Activated naive CD4-positive, alpha-beta T cell (primary cell): Measurements from ENCODE around the gene STMN3.
A peak's percentile ranks its signal among the peaks of the same experiment; 100 is the strongest.
"Not testable (repeated sequence)": the region's sequence is repeated elsewhere in the genome, so short reads cannot be mapped to it uniquely, and the experiment has no call there.

Source experiments
- DNase-seq, 4 experiments: peaks; one replicate each; lab custom pipeline; 2025; lab: John Stamatoyannopoulos, UW

STMN3 gene

DNA sequence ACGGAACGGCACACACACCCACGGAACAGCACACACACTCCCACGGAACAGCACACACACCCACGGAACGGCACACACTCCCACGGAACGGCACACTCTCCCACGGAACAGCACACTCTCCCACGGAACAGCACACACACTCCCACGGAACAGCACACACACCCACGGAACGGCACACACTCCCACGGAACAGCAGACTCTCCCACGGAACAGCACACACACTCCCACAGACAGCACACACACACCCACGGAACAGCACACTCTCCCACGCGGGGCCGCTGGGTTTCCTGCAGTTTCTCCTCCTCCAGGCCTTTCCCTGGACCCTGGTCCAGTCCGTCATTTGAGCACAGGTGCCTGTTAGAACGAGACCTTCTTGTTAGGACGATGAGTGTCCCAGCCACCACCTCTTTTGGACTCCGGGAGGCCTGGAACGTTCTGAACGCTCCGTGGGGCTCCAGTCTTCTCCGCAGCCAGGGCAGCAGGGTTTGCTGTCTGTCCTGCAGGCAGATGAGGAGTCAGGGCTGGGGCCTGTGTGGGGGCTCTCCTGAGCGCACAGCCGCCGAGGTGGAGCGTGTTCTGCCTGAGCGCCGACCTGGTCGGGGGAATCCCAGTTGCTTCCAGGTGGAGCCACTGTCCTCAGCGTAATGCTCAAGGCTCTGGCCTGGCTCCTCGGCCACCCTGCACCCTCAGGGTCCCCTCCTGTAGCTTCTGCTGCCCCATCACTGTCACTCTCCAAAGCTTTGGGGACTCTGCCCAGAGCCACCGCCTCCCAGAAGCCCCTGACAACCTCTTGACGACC is 25.6 kb upstream of the STMN3 start:
- DNase-seq: no peak

DNA sequence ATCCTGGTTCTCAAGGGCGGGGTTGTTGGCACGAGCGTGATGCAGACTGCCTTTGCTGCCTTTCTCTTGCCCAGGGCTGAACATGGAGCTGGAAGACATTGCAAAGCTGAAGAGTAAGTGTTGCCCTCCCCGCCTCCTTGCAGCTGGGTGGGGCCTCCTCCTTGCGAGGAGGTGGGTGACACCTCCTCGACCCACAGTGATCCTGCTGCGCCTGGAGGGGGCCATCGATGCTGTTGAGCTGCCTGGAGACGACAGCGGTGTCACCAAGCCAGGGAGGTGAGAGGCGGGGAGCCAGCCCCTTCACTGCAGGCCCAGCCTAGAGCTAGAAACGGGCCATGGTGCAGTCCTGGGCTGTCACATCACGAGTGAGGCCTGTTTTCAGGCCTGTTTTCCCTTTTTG is 24.8 kb upstream of the STMN3 start:
- no peak for DNase-seq

DNA sequence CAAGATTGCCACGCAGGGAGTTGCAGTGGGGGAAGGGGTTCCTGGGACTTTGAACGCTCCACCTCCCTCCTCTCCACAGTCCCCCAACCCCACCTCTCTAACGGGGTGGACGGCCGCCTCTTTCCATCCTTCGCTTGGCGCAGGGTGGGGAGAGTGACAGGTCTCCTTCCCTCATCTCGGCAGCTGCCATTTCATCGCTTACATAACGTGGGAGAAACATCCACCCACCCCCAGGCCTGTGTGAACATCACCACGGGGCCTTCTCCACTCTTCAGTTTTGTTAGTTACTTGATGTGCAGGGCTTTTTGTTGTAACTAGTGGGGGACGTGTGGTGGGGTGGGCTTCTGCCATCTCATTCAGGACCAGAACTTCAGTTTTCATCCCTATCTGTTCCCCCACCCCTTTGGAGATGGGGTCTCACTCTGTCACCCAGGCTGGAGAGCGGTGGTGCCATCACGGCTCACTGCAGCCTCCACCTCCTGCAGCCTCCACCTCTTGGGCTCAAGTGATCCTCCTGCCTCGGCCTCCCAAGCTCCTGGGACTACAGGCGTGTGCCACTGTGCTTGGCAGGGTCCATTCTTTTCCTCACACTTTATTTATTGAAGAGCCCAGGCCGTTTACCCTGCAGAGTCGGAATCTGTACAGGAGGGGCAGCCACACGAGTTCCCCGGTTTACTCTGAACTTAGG is 22.6 kb upstream of the STMN3 start:
- DNase-seq: no peak

DNA sequence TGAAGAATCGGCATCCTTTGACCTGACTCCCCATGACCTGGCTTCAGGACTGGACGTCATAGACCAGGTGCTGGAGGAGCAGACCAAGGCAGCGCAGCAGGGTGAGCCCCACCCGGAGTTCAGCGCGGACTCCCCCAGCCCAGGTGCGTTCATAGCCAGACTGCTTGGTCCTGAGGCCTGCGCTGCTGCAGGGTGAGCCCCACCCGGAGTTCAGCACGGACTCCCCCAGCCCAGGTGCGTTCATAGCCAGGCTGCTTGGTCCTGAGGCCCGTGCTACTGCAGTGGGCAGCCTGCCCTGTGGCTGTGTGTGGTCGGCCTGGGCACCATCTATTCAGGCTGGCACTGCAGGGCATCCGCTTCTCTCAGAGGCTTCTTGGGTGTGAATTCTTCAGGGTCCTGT is 20.7 kb upstream of the STMN3 start:
- no peak for DNase-seq

DNA sequence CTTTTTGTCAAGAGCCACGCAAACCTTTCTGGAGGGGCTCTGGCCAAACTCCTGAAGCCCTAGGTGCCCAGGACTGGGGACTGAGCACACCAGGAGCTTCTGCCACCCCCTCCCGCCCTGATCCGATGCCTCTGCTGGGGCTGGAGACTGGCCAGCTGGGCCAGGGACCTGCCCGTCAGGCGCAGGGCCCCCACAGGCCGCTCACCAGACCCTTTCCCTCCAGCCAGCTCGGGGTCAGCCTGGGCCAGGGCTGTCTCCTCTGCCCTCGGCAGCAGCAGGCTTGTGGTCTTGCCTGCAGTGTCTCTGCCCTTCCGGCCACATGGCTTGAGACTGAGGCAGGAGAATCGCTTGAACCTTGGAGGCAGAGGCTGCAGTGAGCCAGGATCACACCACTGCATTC is 19.4 kb upstream of the STMN3 start:
- DNase-seq: no peak

DNA sequence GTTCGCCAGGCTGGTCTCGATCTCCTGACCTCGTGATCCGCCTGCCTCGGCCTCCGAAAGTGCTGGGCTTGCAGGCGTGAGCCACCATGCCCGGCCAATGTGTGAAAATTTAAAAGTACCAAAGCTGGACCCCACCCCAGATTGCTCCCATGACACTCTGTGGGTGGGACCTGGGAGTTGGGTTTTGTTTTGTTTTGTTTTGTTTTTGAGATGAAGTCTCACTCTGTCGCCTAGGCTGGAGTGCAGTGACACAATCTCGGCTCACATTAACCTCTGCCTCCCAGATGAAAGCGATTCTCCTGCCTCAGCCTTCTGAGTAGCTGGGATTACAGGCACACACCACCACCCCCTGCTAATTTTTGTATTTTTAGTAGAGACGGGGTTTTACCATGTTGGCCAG is 18.5 kb upstream of the STMN3 start:
- DNase-seq: not testable (repeated sequence)

DNA sequence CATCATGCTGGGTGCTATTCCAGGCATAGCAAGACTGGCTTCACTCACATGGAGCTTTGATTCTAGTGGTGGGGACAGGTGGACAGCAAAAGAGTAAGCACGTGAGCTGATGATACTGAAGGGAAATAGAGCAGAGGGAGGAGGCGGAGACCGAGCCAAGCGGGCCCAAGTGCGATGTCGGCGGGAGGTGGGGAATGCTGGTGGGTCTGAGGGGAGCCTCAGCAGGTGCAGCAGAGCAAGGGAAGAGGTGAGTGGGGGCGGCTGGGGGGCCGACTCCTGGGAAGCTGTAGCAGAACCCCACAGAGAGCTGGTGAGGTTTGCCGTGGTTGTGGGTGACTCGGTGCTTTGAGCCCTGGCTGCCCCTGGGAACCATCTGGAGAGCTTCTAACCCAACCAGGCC is 15.1 kb upstream of the STMN3 start:
- no peak for DNase-seq

DNA sequence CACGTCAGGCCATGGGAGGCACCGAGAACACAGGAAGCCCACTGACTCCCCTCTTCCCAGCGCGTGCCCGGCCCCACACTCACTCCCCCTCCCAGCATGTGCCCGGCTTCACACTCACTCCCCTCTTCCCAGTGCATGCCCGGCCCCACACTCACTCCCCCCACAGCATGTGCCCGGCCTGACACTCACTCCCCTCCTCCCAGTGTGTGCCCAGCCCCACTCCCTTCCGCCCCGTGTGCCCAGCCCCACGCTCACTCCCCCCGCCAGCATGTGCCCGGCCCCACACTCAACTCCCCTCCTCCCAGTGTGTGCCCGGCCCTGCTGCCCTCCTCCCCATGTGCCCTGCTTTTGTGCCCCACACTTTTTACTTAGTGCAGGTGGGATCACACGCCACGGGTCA is 14.6 kb upstream of the STMN3 start:
- no peak for DNase-seq

DNA sequence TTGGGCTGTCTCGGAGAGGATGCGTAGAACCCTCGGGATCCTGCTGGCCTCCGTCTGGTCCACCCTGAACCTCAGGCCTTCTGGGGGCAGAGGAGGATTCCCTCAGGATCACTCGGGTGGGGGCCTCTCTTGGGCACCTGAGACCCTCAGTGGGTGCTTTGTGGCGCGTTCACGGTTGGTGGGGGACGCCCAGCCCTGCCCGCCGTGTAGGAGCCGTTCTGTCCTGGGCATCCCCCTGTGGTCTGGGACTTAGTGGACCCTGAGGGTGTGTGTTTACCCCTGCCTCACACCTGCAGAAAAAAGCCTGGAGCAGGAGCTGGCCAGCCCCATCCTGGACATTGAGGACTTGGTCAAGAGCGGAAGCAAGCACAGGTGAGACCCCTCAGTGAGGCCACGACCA is 12.5 kb upstream of the STMN3 start:
- no peak for DNase-seq

DNA sequence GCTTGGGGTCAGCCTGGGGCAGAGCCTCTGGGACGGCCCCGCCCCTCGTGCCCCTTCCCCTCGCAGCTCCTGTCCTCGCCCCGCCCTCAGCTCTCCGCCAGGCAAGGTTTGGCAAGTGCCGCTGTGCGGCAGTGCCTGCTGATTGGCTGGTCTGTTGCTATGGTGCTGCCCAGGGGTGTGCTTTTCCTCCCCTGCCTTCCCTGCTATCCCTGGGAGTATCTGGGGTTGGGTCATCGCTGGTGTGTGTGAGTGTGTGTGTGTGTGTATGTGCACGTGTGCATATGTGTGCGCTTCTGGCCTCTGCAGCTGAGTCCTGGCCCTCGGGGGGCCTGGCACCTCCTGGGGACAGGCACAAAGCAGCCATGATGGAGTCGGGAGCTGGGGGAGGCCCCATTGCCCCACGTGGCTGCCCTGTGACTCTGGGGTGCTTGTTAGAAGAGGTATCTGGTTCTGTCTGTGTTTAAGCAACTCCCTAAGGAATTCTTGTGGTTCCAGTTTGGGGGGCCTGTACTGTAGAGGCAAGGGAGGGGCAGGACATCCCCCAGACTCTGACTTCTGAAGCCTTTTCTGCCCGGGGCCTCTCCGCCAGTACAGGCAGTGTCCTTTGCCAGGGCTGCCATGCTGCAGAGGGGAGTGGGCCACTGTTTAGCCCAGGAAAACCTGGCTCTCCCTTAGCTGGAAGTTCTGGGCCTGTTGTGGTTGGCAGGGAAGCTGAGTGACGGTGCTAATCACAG is 11.8 kb upstream of the STMN3 start:
- no peak for DNase-seq

DNA sequence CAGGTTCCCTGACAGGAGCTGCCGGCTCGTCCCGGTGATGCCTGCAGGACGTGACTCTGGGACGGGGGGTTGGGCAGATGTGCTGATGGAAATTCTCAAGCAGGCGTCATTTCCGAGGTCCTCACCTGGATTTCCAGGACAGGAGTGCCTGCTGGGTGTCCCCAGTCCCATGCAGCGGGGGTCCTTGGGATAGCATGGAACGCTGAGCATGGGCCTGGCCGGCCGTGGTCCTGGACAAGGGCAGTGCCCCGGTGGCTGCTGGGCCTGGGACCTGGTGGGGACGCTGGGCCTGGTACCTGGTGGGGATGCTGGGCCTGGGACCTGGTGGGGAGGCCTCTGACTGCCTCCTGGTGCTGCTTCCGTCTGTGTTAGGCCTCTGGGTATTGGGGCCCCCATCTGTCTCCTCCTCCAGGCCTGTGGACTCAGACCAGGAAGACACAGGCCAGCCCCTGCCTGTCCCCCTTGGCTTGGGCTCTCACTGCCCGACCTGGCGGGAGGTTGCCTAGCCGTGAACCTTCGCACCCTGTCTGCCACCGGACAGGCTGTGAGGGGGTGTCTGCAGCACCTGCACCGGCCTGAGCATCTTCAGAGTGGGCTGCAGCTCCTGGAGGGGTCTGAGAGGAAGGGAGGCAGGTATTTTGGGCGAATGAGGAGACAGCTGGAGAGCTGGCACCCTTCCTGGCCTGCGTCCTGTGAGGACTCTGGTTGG is 11.1 kb upstream of the STMN3 start:
- DNase-seq: no peak

DNA sequence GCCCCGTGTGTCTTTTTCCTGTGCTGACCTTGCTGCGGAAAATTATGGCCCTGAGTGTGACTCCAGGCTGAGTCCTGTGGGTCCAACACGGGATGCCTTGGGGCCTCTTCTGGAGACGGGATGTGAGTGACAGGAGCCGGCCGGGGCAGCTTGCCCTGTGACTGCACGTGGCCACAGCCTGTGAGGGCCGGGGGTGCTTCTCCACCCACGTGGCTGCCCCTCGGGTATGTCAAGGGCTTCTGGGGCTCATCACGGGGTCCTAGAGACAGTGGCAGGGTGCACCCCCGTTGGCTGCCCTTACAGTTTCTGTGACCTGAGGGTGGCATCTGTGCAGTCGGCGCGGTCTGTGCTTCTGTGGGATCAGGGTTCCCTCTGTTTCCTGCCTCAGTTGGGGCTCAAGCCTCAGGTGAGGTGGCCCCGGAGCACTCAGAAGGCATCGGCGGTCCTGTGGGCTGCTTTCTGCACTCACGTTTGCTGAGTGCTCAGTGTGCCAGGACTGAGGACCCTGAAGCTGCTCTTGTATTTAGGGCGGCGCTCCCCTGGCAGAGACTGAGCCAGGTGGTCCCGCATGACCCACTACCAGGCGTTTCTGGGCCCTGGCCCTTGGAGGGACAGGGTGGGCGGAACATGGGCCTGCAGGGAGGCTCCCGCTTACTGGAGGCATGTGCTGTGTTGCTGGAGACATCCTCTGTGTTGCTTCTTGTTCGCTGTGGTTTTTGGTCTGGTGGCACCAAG is 10.3 kb upstream of the STMN3 start:
- DNase-seq: no peak

DNA sequence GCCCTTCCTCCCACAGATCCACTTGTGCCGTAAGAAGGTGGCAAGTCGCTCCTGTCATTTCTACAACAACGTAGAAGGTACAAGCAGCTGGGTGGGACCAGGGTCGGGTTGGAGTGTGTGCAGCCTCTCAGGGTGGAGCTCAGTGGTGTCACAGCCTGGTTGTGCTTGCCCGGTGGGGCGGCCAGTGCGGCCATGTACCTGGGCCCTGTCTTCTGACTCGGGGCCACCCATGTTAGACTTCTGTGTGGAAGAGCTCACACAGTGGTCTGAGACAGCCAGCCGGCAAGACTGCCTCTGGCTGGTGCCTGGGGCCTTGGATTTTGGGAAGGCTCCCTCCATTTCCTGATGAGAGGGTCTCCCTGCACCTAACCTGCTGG is 9.6 kb upstream of the STMN3 start:
- DNase-seq: no peak

DNA sequence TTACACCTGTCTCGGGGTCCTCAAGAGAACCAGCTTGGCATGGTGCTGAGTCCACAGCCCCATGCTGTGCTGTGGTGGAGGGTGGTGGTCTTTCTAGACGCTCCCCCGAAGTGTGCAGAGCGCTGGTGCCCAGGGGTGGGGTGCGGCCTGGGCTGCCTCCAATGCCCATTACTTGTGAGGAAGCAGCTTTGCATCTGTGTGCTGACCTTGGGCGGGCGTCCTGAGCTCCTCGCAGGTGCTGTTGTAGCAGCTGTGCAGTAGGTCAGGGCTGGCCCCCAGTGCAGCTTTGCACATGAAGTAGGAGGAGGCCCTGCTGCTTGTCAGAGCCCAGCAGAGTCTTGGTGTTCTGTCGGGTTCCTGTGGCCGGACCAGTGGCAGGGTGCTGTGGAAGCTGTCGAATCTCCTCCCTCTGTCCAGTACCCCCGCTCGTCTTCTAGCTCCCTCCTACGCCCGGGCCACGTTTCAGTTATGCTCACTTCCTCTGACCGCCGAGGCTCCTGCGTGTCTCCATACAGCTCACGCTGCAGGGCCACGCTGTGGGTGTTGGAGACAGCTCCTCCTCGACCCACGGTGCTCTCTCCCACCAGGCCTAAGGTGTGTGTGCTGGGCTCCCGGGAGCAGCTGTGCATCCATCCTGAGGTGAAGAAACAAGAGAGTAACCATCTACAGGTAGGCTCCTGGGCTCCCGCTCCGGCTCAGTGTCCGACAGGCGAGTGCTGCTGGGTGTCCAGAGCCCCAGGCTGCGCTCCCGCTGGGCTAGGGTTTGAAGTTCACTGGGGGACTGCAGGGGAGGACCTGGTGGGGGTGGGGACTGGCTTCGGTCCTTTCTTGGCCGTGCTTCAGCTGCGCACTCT is 9.0 kb upstream of the STMN3 start:
- DNase-seq: no peak

DNA sequence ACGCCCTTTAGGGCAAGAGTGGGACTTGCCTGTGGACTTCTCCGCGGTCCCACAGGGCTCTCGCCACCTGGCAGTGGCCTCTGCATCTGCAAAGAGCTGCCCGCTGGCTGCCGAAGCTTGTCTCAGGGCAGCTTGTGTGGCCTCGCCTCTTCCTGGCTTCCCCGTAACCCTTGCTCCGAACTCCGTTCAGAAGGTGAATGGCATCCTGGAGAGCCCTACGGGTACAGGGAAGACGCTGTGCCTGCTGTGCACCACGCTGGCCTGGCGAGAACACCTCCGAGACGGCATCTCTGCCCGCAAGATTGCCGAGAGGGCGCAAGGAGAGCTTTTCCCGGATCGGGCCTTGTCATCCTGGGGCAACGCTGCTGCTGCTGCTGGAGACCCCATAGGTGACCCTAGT is 7.9 kb upstream of the STMN3 start:
- DNase-seq: no peak

DNA sequence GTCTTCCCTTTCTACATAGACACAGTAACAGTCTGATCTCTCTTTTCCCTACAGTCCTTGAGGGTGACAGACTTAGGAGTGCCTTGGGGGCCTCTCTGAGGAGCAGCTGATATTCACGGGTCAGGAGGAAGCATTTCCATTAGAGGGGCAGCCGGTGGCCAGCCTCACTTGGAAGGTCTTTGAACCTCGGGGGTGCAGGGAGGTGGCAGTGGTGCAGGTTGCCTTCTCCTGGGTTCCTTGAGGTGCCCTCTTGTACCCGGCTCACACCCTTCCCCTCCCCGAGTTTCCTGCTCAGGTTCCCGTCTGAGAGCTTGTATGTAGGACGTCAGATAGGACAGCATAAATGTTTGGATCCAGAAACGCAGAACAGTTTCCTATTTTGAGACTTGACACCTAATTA is 7.4 kb upstream of the STMN3 start:
- DNase-seq: no peak

DNA sequence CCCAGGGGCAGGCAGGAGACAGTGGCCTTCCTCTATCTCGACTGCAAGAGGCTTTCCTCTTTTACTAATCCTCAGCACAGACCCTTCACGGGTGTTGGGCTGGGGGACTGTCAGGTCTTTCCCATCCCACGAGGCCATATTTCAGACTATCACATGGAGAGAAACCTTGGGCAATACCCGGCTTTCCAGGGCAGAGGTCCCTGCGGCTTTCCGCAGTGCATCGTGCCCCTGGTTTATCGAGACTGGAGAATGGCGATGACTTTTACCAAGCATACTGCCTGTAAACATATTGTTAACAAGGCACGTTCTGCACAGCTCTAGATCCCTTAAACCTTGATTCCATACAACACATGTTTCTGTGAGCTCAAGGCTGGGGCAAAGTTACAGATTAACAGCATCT is 7.0 kb upstream of the STMN3 start:
- not testable (repeated sequence) for DNase-seq

DNA sequence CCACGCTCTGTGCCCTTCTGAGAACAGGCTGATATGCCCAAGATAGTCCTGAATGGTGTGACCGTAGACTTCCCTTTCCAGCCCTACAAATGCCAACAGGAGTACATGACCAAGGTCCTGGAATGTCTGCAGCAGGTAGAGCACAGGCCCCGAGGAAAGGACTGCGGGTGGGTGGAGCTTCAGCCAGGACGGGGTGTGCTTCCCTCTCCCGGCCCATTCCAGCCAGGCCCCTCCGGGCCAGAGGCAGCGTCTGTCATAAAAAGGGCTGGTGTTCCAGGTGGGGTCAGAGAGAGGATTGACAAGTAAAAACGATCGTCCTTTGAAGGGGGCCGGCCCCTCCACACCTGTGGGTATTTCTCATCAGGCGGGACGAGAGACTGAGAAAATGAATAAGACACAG is 6.1 kb upstream of the STMN3 start:
- no peak for DNase-seq

DNA sequence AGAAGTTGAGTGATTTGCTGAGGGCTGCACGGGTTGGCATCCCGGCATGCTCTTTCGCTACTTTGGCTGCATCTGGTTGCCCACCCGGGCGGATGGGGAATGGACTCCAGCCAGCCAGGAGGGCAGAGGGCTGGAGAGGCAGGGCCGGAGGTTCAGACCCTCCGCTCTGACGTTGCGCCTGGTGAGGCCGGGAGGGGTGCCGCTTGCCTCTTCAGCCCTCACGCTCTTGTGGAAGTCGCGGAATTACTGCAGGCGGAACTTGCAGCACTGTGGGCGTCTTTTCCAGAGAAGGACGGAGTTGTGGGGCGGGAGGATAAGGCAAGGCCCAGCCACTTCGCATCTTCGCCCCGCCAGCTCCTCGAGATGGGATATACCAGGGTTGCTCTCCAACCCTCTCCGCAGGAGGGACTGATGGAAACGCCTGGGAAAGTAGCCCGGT is 5.5 kb upstream of the STMN3 start:
- DNase-seq: no peak

DNA sequence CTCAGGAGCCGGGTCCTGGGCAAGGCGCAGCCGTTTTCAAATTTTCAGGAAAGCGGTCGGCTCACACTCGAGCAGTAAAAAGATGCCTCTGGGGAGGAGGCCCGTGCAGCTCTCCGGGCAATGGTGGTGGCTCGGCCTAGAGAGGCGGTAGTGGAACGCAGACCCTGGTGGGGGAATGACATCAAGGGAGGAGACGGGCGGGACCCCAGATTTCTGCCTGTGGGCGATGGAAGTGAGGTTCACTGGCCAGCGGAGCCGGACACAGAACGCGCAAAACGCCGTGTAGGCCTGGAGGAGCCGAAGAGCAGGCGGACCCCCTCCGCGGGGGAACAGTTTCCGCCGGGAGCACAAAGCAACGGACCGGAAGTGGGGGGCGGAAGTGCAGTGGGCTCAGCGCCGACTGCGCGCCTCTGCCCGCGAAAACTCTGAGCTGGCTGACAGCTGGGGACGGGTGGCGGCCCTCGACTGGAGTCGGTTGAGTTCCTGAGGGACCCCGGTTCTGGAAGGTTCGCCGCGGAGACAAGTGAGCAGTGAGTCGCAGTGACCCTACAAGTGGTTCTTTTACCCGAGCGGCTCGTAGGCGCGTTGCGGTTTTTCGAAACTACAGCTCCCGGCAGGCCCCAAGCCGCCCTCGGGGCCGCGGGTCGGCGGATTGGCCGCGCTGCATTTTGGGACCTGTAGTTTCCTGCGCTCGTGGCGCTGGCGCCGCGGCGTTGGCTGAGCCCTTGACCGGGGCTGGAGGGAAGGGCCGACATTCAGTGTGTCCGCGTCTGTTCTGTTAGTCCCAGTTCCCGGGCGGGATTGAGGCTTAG is 4.9 kb upstream of the STMN3 start, which contains the start of gene RTEL1:
TSS of gene RTEL1 (plus strand) at position 376 of the 812 bp plus-strand sequence. CDS start 1,091 bp downstream, outside the sequence.
- peak; percentile 82 to 94 (median 88) for DNase-seq
